Fibroblast of villous mesenchyme (primary cell): ENCODE results near the gene ANKRD13C. TPM values are rescaled to one million over a fixed set of nuclear protein-coding genes. Genes with fewer than 3 reads are reported as not detected.

Source experiments
- DNase-seq: peaks from one replicate; pipeline ENCODE4 v3.0.0-alpha.2; 2010; ENCODE audit warnings: low read depth
- H3K4me3 ChIP-seq: 2 replicates; pipeline ENCODE4 v1.5.1; 2011; ENCODE audit warnings: low read depth, mild to moderate bottlenecking, low read length
- total RNA-seq: library from RNA; depleted of rRNA; stranded (reverse); fragments of >200 nt; gene quantifications from 2 replicates; pipeline ENCODE4 v1.2.3, GENCODE V29; 2012
- TF ChIP-seq, protein P1 (sequence below): IDR thresholded peaks from 2 replicates; pipeline ENCODE4 v1.5.1; 2012; ENCODE audit warnings: low read depth, mild to moderate bottlenecking, low read length; ENCODE audit not compliant: insufficient read depth

Gene ANKRD13C
- total RNA-seq, 1 donor = 50.1 TPM

DNA sequence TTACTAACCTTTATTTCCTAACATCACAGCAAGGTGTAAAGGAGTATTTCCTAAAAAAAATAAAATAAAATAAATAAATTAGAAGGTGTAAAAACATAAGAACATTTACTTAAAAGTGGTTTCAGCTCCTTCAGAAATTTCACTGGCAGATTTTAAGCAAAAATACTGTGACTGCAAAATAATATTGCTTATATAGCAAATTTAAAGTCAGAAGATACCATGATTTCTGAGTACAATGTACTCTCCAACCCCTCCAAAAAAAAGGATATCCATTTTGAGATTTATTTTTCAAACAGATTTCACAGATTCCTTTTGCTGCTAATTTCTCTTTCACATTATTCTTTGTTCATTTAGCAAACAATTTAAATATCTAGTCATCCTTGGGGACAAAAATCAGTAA, 18.5 kb downstream of the ANKRD13C start:
- TF ChIP-seq, protein P1, sequence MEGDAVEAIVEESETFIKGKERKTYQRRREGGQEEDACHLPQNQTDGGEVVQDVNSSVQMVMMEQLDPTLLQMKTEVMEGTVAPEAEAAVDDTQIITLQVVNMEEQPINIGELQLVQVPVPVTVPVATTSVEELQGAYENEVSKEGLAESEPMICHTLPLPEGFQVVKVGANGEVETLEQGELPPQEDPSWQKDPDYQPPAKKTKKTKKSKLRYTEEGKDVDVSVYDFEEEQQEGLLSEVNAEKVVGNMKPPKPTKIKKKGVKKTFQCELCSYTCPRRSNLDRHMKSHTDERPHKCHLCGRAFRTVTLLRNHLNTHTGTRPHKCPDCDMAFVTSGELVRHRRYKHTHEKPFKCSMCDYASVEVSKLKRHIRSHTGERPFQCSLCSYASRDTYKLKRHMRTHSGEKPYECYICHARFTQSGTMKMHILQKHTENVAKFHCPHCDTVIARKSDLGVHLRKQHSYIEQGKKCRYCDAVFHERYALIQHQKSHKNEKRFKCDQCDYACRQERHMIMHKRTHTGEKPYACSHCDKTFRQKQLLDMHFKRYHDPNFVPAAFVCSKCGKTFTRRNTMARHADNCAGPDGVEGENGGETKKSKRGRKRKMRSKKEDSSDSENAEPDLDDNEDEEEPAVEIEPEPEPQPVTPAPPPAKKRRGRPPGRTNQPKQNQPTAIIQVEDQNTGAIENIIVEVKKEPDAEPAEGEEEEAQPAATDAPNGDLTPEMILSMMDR = no peak
- no peak for DNase-seq
- no peak overlapping the region for H3K4me3 ChIP-seq

DNA sequence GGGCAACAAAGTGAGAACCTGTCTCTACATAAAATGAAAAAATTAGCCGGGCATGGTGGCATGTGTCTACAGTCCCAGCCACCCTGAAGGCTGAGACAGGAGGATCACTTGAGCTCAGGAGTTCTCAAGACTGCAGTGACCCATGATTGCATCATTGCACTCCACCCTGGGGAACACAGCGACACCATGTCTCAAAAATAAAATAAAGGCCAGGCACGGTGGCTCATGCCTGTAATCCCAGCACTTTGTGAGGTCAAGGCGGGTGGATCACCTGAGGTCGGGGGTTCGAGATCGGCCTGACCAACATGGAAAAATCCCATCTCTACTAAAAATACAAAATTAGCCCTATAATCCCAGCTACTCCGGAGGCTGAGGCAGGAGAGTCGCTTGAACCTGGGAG, 20.1 kb downstream of the ANKRD13C start:
- TF ChIP-seq, protein P1 = no peak
- no peak overlapping the region for H3K4me3 ChIP-seq
- DNase-seq = no peak

DNA sequence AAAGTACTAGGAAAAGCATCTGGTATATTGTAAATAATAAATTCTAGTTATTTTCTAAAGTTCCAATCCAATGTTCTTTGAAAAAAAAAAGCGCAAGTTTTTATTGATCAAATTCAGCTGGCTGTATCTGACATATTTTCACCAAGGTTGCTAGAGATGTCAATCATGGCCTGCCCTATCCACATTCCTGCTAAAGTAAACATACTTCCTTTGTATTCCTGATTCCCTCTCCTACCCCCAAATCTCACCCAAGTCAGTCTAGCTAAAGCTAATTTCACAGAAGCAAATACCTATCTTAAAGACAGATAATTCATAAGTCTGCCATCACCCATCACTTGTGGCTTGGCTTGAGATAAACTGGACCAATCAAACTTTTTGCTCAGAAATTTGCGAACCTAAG, 21.3 kb downstream of the ANKRD13C start:
- DNase-seq = no peak
- H3K4me3 ChIP-seq = no peak overlapping the region
- TF ChIP-seq, protein P1 = no peak

DNA sequence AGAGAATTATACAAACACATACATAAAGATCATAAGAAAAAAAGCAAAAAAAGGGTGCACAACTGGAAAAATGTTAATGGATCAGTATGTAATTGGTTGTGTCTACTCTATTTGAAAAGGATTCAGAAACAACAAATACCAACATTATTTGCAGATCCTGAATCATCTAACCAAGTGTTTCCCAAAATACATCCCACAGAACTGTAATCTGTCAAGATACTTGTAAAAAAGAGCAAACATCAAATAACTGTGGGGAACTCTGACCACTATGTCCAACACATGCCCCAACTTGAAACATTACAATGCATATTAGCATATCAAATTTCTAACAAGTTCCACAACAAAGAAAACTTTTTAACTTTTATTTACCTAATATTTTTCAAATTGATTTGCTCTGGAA, 22.6 kb downstream of the ANKRD13C start:
- no peak overlapping the region for H3K4me3 ChIP-seq
- DNase-seq = peak; percentile 65
- TF ChIP-seq, protein P1 = no peak

DNA sequence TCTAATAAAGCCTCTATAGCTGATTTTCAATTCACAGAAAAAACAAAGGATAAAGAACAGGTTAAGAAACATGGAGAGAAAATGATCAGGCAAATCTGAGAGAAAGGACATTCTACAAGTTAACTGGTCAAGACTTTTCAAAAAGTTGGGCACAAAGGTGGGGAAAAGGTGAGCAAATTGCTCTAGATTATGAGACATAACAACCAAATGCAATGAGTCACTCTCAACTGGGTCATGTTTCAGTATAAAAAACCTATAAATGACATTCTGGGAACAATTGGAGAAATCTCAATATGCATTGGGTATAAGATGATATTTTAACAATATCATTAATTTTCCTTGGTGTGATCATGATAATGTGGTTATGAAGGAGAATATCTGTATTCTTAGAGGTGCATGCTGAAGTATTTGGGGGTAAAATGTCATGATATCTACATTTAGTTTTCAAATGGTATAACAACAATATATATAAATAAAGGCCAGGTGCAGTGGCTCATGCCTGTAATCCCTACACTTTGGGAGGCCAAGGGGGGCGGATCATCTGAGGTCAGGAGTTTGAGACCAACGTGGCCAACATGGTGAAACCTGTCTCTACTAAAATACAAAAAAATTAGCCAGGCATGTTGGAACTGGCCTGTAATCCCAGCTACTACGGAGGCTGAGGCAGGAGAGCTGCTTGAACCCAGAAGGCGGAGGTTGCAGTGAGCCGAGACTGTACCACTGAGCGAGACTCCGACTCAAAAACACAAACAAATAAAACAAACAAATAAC, 27.0 kb downstream of the ANKRD13C start:
- DNase-seq = no peak
- no peak overlapping the region for H3K4me3 ChIP-seq
- TF ChIP-seq, protein P1 = no peak

DNA sequence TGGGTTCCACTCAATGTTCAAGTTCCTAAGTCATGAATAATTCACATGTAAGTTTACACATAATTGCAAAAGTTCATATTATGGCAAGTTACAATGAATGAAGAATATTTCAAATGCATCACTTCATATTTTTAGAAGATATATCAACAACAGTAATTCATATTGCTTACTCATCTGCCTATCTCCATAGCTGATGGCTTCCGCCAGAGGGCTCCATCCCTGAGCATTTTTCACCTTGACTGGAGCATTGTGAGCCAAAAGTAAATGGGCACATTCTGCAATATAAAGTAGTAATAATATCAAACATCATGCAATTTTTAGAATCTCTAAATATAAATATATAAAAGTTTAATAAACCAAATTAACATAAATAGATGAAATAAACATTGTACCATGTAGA, 29.8 kb downstream of the ANKRD13C start:
- no peak for DNase-seq
- TF ChIP-seq, protein P1 = no peak
- H3K4me3 ChIP-seq = no peak overlapping the region

DNA sequence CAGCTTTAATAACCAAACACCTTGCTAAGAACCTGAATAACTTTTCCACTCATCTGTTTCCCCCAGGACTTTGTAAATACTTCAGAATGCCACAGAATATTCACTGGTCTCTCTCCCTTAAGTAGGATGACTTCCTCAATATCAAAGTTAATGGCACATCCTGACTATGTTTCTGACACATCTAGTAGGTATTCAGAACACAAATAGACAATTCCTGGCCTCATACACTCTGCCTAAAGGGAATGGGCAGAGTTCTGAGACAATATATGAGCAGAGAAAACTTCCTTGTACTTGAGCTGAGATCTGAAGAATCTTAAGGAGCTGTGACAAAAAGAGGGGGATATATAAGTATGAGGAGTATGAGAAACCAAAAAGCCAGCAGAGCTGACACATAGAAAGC, 34.8 kb downstream of the ANKRD13C start:
- DNase-seq = peak; percentile 30
- TF ChIP-seq, protein P1 = no peak

More for the DNA sequence above, 34.8 kb downstream of the ANKRD13C start:
- H3K4me3 ChIP-seq = no peak overlapping the region
